SK-N-SH (cell line): ENCODE data around the gene NCKAP5L.

ENCODE experiments used
- EP300 ChIP-seq, 2 experiments: IDR thresholded peaks; 2 replicates each; pipeline versions ENCODE4 v1.4.0 to v1.6.1; 2012; ENCODE audit warnings: borderline replicate concordance in 1 of 2, low read depth in 1 of 2, low read length in 1 of 2
- EZH2phosphoT487 ChIP-seq: fragments of 200-600 bp; sonication (generic); IDR thresholded peaks from 2 replicates; pipeline ENCODE4 v1.6.1; 2017; ENCODE audit warnings: low read depth, mixed run types, mild to moderate bottlenecking, antibody characterized with exemption, moderate library complexity, borderline replicate concordance
- FOXM1 ChIP-seq: IDR thresholded peaks from 2 replicates; pipeline ENCODE4 v1.4.0; 2012; ENCODE audit warnings: low read depth, mild to moderate bottlenecking
- MAX ChIP-seq: IDR thresholded peaks from 2 replicates; pipeline ENCODE4 v1.4.0; 2012; ENCODE audit warnings: low read depth
- MXI1 ChIP-seq: IDR thresholded peaks from 2 replicates; pipeline ENCODE4 v1.6.1; 2012; ENCODE audit warnings: mild to moderate bottlenecking, low read depth, low read length, improper control_type of control experiment
- POLR2AphosphoS5 ChIP-seq: IDR thresholded peaks from 2 replicates; pipeline ENCODE4 v1.6.1; 2012; ENCODE audit warnings: low read depth, low read length
- TCF12 ChIP-seq: IDR thresholded peaks from 2 replicates; pipeline ENCODE4 v1.4.0; 2012
- YY1 ChIP-seq: IDR thresholded peaks from 2 replicates; pipeline ENCODE4 v1.4.0; 2012; ENCODE audit warnings: low read depth, mild to moderate bottlenecking
- TF ChIP-seq, protein P1 (sequence below): fragments of 200-600 bp; sonication (generic); IDR thresholded peaks from 2 replicates; pipeline ENCODE4 v1.6.1; 2017; ENCODE audit warnings: antibody characterized with exemption, mild to moderate bottlenecking, moderate library complexity
- TF ChIP-seq, protein P2 (sequence below): fragments of 150-350 bp; IDR thresholded peaks from 2 replicates; pipeline ENCODE4 v1.6.1; 2017; ENCODE audit warnings: antibody characterized with exemption, low read length, low read depth, borderline replicate concordance
- TF ChIP-seq, protein P3 (sequence below): IDR thresholded peaks from 2 replicates; pipeline ENCODE4 v1.6.1; 2012; ENCODE audit warnings: mild to moderate bottlenecking, low read depth, low read length, moderate library complexity

- TF ChIP-seq, protein P1, sequence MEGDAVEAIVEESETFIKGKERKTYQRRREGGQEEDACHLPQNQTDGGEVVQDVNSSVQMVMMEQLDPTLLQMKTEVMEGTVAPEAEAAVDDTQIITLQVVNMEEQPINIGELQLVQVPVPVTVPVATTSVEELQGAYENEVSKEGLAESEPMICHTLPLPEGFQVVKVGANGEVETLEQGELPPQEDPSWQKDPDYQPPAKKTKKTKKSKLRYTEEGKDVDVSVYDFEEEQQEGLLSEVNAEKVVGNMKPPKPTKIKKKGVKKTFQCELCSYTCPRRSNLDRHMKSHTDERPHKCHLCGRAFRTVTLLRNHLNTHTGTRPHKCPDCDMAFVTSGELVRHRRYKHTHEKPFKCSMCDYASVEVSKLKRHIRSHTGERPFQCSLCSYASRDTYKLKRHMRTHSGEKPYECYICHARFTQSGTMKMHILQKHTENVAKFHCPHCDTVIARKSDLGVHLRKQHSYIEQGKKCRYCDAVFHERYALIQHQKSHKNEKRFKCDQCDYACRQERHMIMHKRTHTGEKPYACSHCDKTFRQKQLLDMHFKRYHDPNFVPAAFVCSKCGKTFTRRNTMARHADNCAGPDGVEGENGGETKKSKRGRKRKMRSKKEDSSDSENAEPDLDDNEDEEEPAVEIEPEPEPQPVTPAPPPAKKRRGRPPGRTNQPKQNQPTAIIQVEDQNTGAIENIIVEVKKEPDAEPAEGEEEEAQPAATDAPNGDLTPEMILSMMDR = no peak
- no peak for TF ChIP-seq FOXM1
- TF ChIP-seq, protein P2, sequence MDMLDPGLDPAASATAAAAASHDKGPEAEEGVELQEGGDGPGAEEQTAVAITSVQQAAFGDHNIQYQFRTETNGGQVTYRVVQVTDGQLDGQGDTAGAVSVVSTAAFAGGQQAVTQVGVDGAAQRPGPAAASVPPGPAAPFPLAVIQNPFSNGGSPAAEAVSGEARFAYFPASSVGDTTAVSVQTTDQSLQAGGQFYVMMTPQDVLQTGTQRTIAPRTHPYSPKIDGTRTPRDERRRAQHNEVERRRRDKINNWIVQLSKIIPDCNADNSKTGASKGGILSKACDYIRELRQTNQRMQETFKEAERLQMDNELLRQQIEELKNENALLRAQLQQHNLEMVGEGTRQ = no peak
- TF ChIP-seq, protein P3, sequence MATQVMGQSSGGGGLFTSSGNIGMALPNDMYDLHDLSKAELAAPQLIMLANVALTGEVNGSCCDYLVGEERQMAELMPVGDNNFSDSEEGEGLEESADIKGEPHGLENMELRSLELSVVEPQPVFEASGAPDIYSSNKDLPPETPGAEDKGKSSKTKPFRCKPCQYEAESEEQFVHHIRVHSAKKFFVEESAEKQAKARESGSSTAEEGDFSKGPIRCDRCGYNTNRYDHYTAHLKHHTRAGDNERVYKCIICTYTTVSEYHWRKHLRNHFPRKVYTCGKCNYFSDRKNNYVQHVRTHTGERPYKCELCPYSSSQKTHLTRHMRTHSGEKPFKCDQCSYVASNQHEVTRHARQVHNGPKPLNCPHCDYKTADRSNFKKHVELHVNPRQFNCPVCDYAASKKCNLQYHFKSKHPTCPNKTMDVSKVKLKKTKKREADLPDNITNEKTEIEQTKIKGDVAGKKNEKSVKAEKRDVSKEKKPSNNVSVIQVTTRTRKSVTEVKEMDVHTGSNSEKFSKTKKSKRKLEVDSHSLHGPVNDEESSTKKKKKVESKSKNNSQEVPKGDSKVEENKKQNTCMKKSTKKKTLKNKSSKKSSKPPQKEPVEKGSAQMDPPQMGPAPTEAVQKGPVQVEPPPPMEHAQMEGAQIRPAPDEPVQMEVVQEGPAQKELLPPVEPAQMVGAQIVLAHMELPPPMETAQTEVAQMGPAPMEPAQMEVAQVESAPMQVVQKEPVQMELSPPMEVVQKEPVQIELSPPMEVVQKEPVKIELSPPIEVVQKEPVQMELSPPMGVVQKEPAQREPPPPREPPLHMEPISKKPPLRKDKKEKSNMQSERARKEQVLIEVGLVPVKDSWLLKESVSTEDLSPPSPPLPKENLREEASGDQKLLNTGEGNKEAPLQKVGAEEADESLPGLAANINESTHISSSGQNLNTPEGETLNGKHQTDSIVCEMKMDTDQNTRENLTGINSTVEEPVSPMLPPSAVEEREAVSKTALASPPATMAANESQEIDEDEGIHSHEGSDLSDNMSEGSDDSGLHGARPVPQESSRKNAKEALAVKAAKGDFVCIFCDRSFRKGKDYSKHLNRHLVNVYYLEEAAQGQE = no peak
- no peak for TF ChIP-seq EZH2phosphoT487
- no peak for TF ChIP-seq MXI1
- no peak for TF ChIP-seq POLR2AphosphoS5
- no peak for TF ChIP-seq YY1
- no peak for TF ChIP-seq TCF12
- TF ChIP-seq EP300 (IDR thresholded peaks at IDR 0.05; ENCODE audit: borderline replicate concordance in 1 of 2, low read depth in 1 of 2, low read length in 1 of 2) = no peak; a peak in 1 of 4 replicates
- no peak for TF ChIP-seq MAX
These were observed 1.2 kb downstream of the NCKAP5L start for GRCh38 chr12:49827051-49827400.
